ENCODE results near the gene SULT1A3.

DNA sequence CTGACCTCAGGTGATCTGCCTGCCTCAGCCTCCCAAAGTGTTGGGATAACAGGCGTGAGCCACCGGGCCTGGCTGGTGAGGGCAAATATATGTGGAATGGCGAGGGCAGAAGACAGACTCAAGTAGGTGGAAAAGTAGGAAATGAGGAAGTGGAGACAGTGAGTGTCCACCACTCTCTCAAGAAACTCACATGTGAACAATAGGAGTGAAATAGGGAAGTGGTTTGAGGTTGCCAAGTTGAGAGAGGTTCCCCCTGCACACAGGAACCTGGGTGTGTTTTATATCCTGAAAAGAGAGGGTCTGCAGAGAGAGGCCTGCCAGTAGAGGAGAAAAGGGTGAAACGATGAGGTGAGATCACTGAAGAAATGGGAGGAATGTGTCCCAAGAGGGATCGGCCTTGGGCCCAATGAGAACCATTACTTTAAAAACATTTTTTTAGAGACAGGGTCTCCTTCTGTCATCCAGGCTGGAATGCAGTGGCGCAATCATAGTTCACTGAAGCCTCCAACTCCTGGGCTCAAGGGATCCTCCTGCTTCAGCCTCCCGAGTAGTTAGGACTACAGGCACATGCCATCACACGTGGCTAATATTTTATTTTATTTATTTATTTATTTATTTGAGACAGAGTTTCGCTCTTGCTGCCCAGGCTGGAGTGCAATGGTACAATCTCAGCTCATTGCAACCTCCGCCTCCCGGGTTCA, 32.7 kb upstream of the SULT1A3 start:
- TF ChIP-seq POLR2AphosphoS5 (IDR thresholded peaks at IDR 0.05; ENCODE audit: low read depth) (no peak), EZH2phosphoT487 (IDR thresholded peaks at IDR 0.05; ENCODE audit: unreplicated experiment) (no peak), CREB1 (CRISPR knock-in tag; IDR thresholded peaks at IDR 0.05; ENCODE audit: low read depth) (no peak), EZH2 (IDR thresholded peaks at IDR 0.05; ENCODE audit: low read depth, unreplicated experiment) (no peak), NANOG (IDR thresholded peaks at IDR 0.05; ENCODE audit: borderline replicate concordance) (no peak)
- TF ChIP-seq, protein P1, sequence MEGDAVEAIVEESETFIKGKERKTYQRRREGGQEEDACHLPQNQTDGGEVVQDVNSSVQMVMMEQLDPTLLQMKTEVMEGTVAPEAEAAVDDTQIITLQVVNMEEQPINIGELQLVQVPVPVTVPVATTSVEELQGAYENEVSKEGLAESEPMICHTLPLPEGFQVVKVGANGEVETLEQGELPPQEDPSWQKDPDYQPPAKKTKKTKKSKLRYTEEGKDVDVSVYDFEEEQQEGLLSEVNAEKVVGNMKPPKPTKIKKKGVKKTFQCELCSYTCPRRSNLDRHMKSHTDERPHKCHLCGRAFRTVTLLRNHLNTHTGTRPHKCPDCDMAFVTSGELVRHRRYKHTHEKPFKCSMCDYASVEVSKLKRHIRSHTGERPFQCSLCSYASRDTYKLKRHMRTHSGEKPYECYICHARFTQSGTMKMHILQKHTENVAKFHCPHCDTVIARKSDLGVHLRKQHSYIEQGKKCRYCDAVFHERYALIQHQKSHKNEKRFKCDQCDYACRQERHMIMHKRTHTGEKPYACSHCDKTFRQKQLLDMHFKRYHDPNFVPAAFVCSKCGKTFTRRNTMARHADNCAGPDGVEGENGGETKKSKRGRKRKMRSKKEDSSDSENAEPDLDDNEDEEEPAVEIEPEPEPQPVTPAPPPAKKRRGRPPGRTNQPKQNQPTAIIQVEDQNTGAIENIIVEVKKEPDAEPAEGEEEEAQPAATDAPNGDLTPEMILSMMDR (conservative IDR thresholded peaks at IDR 0.05; ENCODE audit: low read depth in 2 of 2) = no peak
- TF ChIP-seq, protein P2, sequence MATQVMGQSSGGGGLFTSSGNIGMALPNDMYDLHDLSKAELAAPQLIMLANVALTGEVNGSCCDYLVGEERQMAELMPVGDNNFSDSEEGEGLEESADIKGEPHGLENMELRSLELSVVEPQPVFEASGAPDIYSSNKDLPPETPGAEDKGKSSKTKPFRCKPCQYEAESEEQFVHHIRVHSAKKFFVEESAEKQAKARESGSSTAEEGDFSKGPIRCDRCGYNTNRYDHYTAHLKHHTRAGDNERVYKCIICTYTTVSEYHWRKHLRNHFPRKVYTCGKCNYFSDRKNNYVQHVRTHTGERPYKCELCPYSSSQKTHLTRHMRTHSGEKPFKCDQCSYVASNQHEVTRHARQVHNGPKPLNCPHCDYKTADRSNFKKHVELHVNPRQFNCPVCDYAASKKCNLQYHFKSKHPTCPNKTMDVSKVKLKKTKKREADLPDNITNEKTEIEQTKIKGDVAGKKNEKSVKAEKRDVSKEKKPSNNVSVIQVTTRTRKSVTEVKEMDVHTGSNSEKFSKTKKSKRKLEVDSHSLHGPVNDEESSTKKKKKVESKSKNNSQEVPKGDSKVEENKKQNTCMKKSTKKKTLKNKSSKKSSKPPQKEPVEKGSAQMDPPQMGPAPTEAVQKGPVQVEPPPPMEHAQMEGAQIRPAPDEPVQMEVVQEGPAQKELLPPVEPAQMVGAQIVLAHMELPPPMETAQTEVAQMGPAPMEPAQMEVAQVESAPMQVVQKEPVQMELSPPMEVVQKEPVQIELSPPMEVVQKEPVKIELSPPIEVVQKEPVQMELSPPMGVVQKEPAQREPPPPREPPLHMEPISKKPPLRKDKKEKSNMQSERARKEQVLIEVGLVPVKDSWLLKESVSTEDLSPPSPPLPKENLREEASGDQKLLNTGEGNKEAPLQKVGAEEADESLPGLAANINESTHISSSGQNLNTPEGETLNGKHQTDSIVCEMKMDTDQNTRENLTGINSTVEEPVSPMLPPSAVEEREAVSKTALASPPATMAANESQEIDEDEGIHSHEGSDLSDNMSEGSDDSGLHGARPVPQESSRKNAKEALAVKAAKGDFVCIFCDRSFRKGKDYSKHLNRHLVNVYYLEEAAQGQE (IDR thresholded peaks at IDR 0.05; ENCODE audit: unreplicated experiment) = no peak
